Measurements from ENCODE around the gene GFI1.

DNA sequence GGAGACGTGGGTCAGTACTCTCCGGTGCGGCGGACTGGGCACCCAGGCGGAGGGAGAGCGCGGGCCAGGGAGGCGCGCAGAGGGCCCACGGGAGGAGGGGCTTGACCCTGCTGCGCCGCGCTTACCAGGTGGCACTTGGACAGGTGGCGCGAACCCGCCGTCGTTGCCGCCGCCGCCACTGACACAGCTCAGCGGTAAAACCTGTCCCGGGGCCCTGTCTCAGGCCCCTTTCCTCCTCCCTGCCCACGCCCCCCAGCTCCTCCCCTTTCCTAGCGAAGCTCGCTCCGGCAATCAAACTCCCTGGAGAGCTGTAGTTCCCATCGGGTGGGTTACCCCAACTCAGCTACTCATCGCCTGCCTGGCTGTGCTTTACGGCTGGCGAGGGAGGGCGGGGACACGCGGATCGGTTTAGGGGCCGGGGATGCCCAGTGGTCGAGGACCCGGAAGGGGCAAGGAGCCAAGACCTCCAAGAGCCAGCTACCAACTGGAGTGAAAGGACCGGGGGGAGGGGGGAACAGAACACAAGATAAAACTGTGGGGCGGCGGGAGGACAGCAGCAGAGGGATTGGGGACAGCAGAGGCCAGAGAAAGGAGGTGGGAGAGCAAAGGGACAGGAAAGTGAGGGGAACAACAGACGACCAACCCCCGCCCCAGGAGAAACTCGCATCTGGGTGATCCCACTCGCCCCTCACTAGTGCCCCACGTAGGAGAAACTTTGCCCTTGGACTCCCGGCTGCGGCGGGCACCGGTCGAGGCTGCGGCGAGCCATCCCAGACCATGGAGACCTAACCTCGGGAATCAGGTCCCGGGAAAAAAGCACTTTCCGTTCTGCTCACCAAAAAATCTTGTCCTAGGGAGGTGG, 2.9 kb downstream of the GFI1 start:
- TF ChIP-seq, protein P1, sequence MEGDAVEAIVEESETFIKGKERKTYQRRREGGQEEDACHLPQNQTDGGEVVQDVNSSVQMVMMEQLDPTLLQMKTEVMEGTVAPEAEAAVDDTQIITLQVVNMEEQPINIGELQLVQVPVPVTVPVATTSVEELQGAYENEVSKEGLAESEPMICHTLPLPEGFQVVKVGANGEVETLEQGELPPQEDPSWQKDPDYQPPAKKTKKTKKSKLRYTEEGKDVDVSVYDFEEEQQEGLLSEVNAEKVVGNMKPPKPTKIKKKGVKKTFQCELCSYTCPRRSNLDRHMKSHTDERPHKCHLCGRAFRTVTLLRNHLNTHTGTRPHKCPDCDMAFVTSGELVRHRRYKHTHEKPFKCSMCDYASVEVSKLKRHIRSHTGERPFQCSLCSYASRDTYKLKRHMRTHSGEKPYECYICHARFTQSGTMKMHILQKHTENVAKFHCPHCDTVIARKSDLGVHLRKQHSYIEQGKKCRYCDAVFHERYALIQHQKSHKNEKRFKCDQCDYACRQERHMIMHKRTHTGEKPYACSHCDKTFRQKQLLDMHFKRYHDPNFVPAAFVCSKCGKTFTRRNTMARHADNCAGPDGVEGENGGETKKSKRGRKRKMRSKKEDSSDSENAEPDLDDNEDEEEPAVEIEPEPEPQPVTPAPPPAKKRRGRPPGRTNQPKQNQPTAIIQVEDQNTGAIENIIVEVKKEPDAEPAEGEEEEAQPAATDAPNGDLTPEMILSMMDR (IDR thresholded peaks at IDR 0.05) = no peak
- no peak for TF ChIP-seq CREB1 (CRISPR knock-in tag; IDR thresholded peaks at IDR 0.05)
- TF ChIP-seq CREM (CRISPR knock-in tag; IDR thresholded peaks at IDR 0.05) = no peak
- TF ChIP-seq, protein P2, sequence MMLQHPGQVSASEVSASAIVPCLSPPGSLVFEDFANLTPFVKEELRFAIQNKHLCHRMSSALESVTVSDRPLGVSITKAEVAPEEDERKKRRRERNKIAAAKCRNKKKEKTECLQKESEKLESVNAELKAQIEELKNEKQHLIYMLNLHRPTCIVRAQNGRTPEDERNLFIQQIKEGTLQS (CRISPR knock-in tag; conservative IDR thresholded peaks at IDR 0.05) = no peak
- TF ChIP-seq, protein P3, sequence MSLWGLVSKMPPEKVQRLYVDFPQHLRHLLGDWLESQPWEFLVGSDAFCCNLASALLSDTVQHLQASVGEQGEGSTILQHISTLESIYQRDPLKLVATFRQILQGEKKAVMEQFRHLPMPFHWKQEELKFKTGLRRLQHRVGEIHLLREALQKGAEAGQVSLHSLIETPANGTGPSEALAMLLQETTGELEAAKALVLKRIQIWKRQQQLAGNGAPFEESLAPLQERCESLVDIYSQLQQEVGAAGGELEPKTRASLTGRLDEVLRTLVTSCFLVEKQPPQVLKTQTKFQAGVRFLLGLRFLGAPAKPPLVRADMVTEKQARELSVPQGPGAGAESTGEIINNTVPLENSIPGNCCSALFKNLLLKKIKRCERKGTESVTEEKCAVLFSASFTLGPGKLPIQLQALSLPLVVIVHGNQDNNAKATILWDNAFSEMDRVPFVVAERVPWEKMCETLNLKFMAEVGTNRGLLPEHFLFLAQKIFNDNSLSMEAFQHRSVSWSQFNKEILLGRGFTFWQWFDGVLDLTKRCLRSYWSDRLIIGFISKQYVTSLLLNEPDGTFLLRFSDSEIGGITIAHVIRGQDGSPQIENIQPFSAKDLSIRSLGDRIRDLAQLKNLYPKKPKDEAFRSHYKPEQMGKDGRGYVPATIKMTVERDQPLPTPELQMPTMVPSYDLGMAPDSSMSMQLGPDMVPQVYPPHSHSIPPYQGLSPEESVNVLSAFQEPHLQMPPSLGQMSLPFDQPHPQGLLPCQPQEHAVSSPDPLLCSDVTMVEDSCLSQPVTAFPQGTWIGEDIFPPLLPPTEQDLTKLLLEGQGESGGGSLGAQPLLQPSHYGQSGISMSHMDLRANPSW (CRISPR knock-in tag; conservative IDR thresholded peaks at IDR 0.05; ENCODE audit: low read depth) = no peak
- TF ChIP-seq, protein P4, sequence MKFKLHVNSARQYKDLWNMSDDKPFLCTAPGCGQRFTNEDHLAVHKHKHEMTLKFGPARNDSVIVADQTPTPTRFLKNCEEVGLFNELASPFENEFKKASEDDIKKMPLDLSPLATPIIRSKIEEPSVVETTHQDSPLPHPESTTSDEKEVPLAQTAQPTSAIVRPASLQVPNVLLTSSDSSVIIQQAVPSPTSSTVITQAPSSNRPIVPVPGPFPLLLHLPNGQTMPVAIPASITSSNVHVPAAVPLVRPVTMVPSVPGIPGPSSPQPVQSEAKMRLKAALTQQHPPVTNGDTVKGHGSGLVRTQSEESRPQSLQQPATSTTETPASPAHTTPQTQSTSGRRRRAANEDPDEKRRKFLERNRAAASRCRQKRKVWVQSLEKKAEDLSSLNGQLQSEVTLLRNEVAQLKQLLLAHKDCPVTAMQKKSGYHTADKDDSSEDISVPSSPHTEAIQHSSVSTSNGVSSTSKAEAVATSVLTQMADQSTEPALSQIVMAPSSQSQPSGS (CRISPR knock-in tag; IDR thresholded peaks at IDR 0.05; ENCODE audit: borderline replicate concordance, low read depth) = no peak
- TF ChIP-seq, protein P5, sequence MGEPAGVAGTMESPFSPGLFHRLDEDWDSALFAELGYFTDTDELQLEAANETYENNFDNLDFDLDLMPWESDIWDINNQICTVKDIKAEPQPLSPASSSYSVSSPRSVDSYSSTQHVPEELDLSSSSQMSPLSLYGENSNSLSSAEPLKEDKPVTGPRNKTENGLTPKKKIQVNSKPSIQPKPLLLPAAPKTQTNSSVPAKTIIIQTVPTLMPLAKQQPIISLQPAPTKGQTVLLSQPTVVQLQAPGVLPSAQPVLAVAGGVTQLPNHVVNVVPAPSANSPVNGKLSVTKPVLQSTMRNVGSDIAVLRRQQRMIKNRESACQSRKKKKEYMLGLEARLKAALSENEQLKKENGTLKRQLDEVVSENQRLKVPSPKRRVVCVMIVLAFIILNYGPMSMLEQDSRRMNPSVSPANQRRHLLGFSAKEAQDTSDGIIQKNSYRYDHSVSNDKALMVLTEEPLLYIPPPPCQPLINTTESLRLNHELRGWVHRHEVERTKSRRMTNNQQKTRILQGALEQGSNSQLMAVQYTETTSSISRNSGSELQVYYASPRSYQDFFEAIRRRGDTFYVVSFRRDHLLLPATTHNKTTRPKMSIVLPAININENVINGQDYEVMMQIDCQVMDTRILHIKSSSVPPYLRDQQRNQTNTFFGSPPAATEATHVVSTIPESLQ (CRISPR knock-in tag; IDR thresholded peaks at IDR 0.05) = no peak
- no peak for TF ChIP-seq JUN (CRISPR knock-in tag; IDR thresholded peaks at IDR 0.05)

All from WTC11 (cell line).